H9 (cell line): ENCODE measurements around the gene BCL7B. TPM values are rescaled to one million over a fixed set of nuclear protein-coding genes. Genes with fewer than 3 reads are reported as not detected.
"Not testable (repeated sequence)": the region's sequence is repeated elsewhere in the genome, so short reads cannot be mapped to it uniquely, and the experiment has no call there.

Source experiments
- DNase-seq: peaks from one replicate; pipeline ENCODE4 v3.0.0-alpha.2; 2017
- H2AFZ ChIP-seq: one replicate; pipeline ENCODE4 v1.6.1; 2013; ENCODE audit warnings: mild to moderate bottlenecking, low read length, control low read depth, moderate library complexity
- H2AK5ac ChIP-seq: 2 replicates; pipeline ENCODE4 v1.6.1; 2013; ENCODE audit warnings: low read length, control low read depth, mixed read lengths; ENCODE audit not compliant: insufficient read length
- H2BK120ac ChIP-seq: one replicate; pipeline ENCODE4 v1.6.1; 2013; ENCODE audit warnings: low read depth, mild to moderate bottlenecking, low read length, control low read depth, inconsistent platforms; ENCODE audit not compliant: poor library complexity, severe bottlenecking
- H2BK12ac ChIP-seq: 2 replicates; pipeline ENCODE4 v1.6.1; 2013; ENCODE audit warnings: low read length, control low read depth, mixed read lengths, low read depth; ENCODE audit not compliant: insufficient read length
- H2BK15ac ChIP-seq: 2 replicates; pipeline ENCODE4 v1.6.1; 2013; ENCODE audit warnings: low read depth, low read length, control low read depth
- H2BK20ac ChIP-seq: one replicate; pipeline ENCODE4 v1.6.1; 2013; ENCODE audit warnings: low read depth, mild to moderate bottlenecking, low read length, control low read depth, inconsistent platforms; ENCODE audit not compliant: poor library complexity, severe bottlenecking
- H2BK5ac ChIP-seq: 2 replicates; pipeline ENCODE4 v1.6.1; 2013; ENCODE audit warnings: low read length, control low read depth, mixed read lengths; ENCODE audit not compliant: insufficient read length
- H3K14ac ChIP-seq: 2 replicates; pipeline ENCODE4 v1.6.1; 2013; ENCODE audit warnings: low read length, control low read depth; ENCODE audit not compliant: insufficient read depth
- H3K18ac ChIP-seq: 2 replicates; pipeline ENCODE4 v1.6.1; 2013; ENCODE audit warnings: low read depth, mild to moderate bottlenecking, mixed read lengths, low read length, control low read depth; ENCODE audit not compliant: insufficient read length
- H3K23ac ChIP-seq: 2 replicates; pipeline ENCODE4 v1.6.1; 2013; ENCODE audit warnings: low read length, control low read depth, mixed read lengths, low read depth; ENCODE audit not compliant: insufficient read length
- H3K23me2 ChIP-seq: 2 replicates; pipeline ENCODE4 v1.6.1; 2013; ENCODE audit warnings: low read depth, mild to moderate bottlenecking, mixed read lengths, low read length, control low read depth; ENCODE audit not compliant: insufficient read length, poor library complexity, severe bottlenecking
- H3K27ac ChIP-seq: 2 replicates; pipeline ENCODE4 v1.5.1; 2013; ENCODE audit warnings: low read length, control low read depth, mixed read lengths, low read depth; ENCODE audit not compliant: insufficient read length
- H3K27me3 ChIP-seq: 2 replicates; pipeline ENCODE4 v1.6.1; 2013; ENCODE audit warnings: low read length, control low read depth, inconsistent platforms; ENCODE audit not compliant: insufficient read depth
- H3K4ac ChIP-seq: 2 replicates; pipeline ENCODE4 v1.6.1; 2013; ENCODE audit warnings: low read depth, mild to moderate bottlenecking, control low read depth, inconsistent platforms, low read length, moderate library complexity
- H3K4me1 ChIP-seq: 2 replicates; pipeline ENCODE4 v1.6.1; 2013; ENCODE audit warnings: low read length, control low read depth, inconsistent platforms; ENCODE audit not compliant: insufficient read depth
- H3K4me2 ChIP-seq: 2 replicates; pipeline ENCODE4 v1.6.1; 2013; ENCODE audit warnings: low read length, control low read depth, mixed read lengths; ENCODE audit not compliant: insufficient read length, insufficient read depth
- H3K56ac ChIP-seq: 2 replicates; pipeline ENCODE4 v1.6.1; 2013; ENCODE audit warnings: low read depth, mild to moderate bottlenecking, mixed read lengths, low read length, control low read depth; ENCODE audit not compliant: insufficient read length
- H3K79me1 ChIP-seq: 2 replicates; pipeline ENCODE4 v1.6.1; 2013; ENCODE audit warnings: low read depth, mild to moderate bottlenecking, moderate library complexity, low read length, control low read depth, inconsistent platforms; ENCODE audit not compliant: insufficient read depth, poor library complexity, severe bottlenecking
- H3K79me2 ChIP-seq: 2 replicates; pipeline ENCODE4 v1.6.1; 2013; ENCODE audit warnings: low read length, control low read depth, inconsistent platforms; ENCODE audit not compliant: insufficient read depth
- H3K9ac ChIP-seq: 2 replicates; pipeline ENCODE4 v1.6.1; 2013; ENCODE audit warnings: low read length, control low read depth, mixed read lengths; ENCODE audit not compliant: insufficient read length; ENCODE audit errors: extremely low read depth
- H3K9me3 ChIP-seq: one replicate; pipeline ENCODE4 v1.6.1; 2013; ENCODE audit warnings: low read depth, low read length, inconsistent platforms; ENCODE audit not compliant: control insufficient read depth
- H3T11ph ChIP-seq: one replicate; pipeline ENCODE4 v1.6.1; 2013; ENCODE audit warnings: mild to moderate bottlenecking, low read length, control low read depth, inconsistent platforms
- H4K20me1 ChIP-seq: one replicate; pipeline ENCODE4 v1.6.1; 2013; ENCODE audit not compliant: control insufficient read depth, insufficient read length, insufficient read depth
- H4K5ac ChIP-seq: 2 replicates; pipeline ENCODE4 v1.6.1; 2013; ENCODE audit warnings: low read depth, mild to moderate bottlenecking, mixed read lengths, low read length, control low read depth; ENCODE audit not compliant: insufficient read length
- H4K8ac ChIP-seq: replicated peaks from 2 replicates; pipeline ENCODE4 v1.6.1; 2013; ENCODE audit warnings: low read length, control low read depth, mixed read lengths, low read depth; ENCODE audit not compliant: insufficient read length
- H4K91ac ChIP-seq: 2 replicates; pipeline ENCODE4 v1.6.1; 2013; ENCODE audit warnings: low read depth, mild to moderate bottlenecking, moderate library complexity, mixed read lengths, low read length, control low read depth; ENCODE audit not compliant: insufficient read length
- H3K27ac Mint-ChIP-seq, 3 experiments: 2 replicates in 2 of 3; 3 replicates in 1 of 3; pipeline ENCODE4 v1.8.0; 2020 to 2021; ENCODE audit warnings: mixed read lengths in 3 of 3, mild to moderate bottlenecking in 1 of 3, moderate library complexity in 1 of 3
- H3K27me3 Mint-ChIP-seq: 2 replicates; pipeline ENCODE4 v1.8.0; 2021; ENCODE audit warnings: low read depth, mild to moderate bottlenecking, moderate library complexity, mixed read lengths
- H3K36me3 Mint-ChIP-seq, 3 experiments: 2 replicates in 2 of 3; 3 replicates in 1 of 3; pipeline ENCODE4 v1.8.0; 2020 to 2021; ENCODE audit warnings: low read depth in 3 of 3, mixed read lengths in 3 of 3; ENCODE audit not compliant: insufficient read depth in 1 of 3
- H3K4me1 Mint-ChIP-seq, 2 experiments: 2 replicates each; pipeline ENCODE4 v1.8.0; 2020; ENCODE audit warnings: mixed read lengths in 2 of 2
- H3K4me3 Mint-ChIP-seq, 2 experiments: 2 replicates in 1 of 2; 3 replicates in 1 of 2; pipeline ENCODE4 v1.8.0; 2020 to 2021; ENCODE audit warnings: mild to moderate bottlenecking in 2 of 2, mixed read lengths in 2 of 2, moderate library complexity in 1 of 2
- H3K9me3 Mint-ChIP-seq, 2 experiments: 2 replicates in 1 of 2; 3 replicates in 1 of 2; pipeline ENCODE4 v1.8.0; 2020; ENCODE audit warnings: mild to moderate bottlenecking in 2 of 2, mixed read lengths in 2 of 2, moderate library complexity in 1 of 2
- WGBS: extraction: QIAGEN DNeasy Blood & Tissue Kit; methylation state at CpG from one replicate; pipeline ENCODE4 v1.1.7; 2013; ENCODE audit warnings: missing lambda C conversion rate, low lambda C conversion rate, mixed read lengths; ENCODE audit not compliant: insufficient read length; ENCODE audit errors: extremely low coverage; 5-methylcytosine and 5-hydroxymethylcytosine counted together
- total RNA-seq: library from RNA; stranded (reverse); gene quantifications from 2 replicates; pipeline ENCODE4 v1.2.1, GENCODE V29; 2021
- TF ChIP-seq, protein P1 (sequence below): fragments of 200-600 bp; sonication (generic); conservative IDR thresholded peaks from 3 replicates; pipeline ENCODE4 v1.8.0; 2021; ENCODE audit warnings: antibody characterized with exemption, mild to moderate bottlenecking

BCL7B gene
- total RNA-seq, 1 experiment from 2014 or later: 48.9 TPM

DNA sequence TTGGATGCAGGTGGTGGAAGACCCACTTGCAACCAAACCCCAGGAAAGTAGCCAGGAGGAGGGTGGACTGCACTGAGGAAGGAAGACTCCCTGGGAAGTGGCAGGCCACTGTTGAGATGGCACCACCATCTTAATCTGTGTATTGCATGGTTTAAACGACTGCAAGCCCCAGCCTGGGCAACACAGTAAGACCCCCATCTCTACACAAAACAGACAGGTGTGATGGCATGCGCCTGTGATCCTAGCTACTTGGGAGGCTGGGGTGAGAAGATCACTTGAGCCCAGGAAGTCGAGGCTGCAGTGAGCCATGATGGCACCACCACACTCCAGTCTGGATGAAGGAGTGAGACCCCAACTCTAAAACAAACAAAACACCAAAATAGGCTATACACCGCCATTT, 9.7 kb upstream of the BCL7B start:
- peaks cover 6 to 8% of the 10 kb centered on the region in 2 experiments for H3K4me1 Mint-ChIP-seq
- Histone ChIP-seq H2BK12ac (no peak overlapping the region), H3K4ac (no peak overlapping the region), H4K8ac (no peak overlapping the region), H3K23me2 (no peaks in the 10 kb centered on the region), H2AK5ac (no peak overlapping the region), H3K9ac (no peak overlapping the region), H3K79me1 (no peaks in the 10 kb centered on the region), H3K9me3 (no peaks in the 10 kb centered on the region), H3K79me2 (no peaks in the 10 kb centered on the region), H2BK5ac (no peak overlapping the region), H3K14ac (no peak overlapping the region), H4K5ac (no peak overlapping the region), H3K27me3 (no peaks in the 10 kb centered on the region), H3T11ph (no peak overlapping the region), H3K18ac (no peak overlapping the region), H2BK120ac (no peak overlapping the region), H3K27ac (no peak overlapping the region), H3K4me1 (no peaks in the 10 kb centered on the region), H3K23ac (no peak overlapping the region), H2BK20ac (no peak overlapping the region), H4K91ac (no peak overlapping the region), H3K4me2 (no peak overlapping the region), H2AFZ (no peak overlapping the region), H3K56ac (no peak overlapping the region), H4K20me1 (no peaks in the 10 kb centered on the region), H2BK15ac (no peak overlapping the region)
- DNase-seq: no peak
- 100% methylated on average over 1 of the region's 4 CpGs for WGBS
- peaks cover 9 to 30% (median 29%) of the 10 kb centered on the region in 3 experiments; a peak in 6 of 7 replicates for H3K36me3 Mint-ChIP-seq
- H3K27ac Mint-ChIP-seq: no peak overlapping the region
- no peaks in the 10 kb centered on the region for H3K9me3 Mint-ChIP-seq
- TF ChIP-seq, protein P1, sequence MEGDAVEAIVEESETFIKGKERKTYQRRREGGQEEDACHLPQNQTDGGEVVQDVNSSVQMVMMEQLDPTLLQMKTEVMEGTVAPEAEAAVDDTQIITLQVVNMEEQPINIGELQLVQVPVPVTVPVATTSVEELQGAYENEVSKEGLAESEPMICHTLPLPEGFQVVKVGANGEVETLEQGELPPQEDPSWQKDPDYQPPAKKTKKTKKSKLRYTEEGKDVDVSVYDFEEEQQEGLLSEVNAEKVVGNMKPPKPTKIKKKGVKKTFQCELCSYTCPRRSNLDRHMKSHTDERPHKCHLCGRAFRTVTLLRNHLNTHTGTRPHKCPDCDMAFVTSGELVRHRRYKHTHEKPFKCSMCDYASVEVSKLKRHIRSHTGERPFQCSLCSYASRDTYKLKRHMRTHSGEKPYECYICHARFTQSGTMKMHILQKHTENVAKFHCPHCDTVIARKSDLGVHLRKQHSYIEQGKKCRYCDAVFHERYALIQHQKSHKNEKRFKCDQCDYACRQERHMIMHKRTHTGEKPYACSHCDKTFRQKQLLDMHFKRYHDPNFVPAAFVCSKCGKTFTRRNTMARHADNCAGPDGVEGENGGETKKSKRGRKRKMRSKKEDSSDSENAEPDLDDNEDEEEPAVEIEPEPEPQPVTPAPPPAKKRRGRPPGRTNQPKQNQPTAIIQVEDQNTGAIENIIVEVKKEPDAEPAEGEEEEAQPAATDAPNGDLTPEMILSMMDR: no peak
- H3K27me3 Mint-ChIP-seq: peaks cover 20% of the 10 kb centered on the region
- no peak overlapping the region for H3K4me3 Mint-ChIP-seq

DNA sequence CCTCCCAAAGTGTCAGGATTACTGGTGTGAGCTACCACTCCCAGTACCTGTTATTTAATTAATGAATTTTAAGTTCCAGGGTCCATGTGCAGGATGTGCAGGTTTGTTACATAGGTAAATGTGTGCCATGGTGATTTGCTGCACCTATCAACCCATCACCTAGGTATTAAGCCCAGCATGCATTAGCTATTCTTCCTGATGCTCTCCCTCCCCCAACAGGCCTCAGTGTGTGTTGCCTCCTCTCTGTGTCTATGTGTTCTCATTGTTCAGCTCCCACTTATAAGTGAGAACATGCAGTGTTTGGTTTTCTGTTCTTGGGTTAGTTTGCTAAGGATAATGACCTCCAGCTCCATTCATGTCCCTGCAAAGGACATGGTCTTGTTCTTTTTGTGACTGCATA, 8.9 kb upstream of the BCL7B start:
- not testable (repeated sequence) for H3K4me3 Mint-ChIP-seq, H3K18ac ChIP-seq, H3K4me1 ChIP-seq, H3K27ac ChIP-seq, H2BK12ac ChIP-seq, H3K79me1 ChIP-seq, H3K9me3 ChIP-seq, H3K23me2 ChIP-seq, H3K4ac ChIP-seq, H2AFZ ChIP-seq, H4K8ac ChIP-seq, H4K5ac ChIP-seq, H2BK120ac ChIP-seq, H3K9ac ChIP-seq, H3K56ac ChIP-seq, H2BK5ac ChIP-seq, H3K14ac ChIP-seq, H2BK15ac ChIP-seq, H3K23ac ChIP-seq, H2BK20ac ChIP-seq, H4K20me1 ChIP-seq, H3K27me3 ChIP-seq, H3K9me3 Mint-ChIP-seq, H3K79me2 ChIP-seq, H3T11ph ChIP-seq, H3K4me2 ChIP-seq, H3K4me1 Mint-ChIP-seq, H4K91ac ChIP-seq, DNase-seq, H2AK5ac ChIP-seq, H3K27ac Mint-ChIP-seq
- peaks cover 8 to 24% (median 24%) of the 10 kb centered on the region in 3 experiments; a peak in 6 of 7 replicates for H3K36me3 Mint-ChIP-seq
- peaks cover 25% of the 10 kb centered on the region for H3K27me3 Mint-ChIP-seq
